Activated T-cell treated with anti-CD3 and anti-CD28 coated beads, Interleukin-2, amount 50 U/mL, for 24 hours (primary cell): ENCODE data around the gene FARSB.
"Not testable (repeated sequence)": the region's sequence is repeated elsewhere in the genome, so short reads cannot be mapped to it uniquely, and the experiment has no call there.

Experiments
- DNase-seq: peaks from one replicate; pipeline ENCODE4 v3.0.0-alpha.2; 2020
- H3K27ac Mint-ChIP-seq: 2 replicates; pipeline ENCODE4 v1.8.0; 2020; ENCODE audit warnings: mild to moderate bottlenecking, mixed read lengths
- H3K27me3 Mint-ChIP-seq: 2 replicates; pipeline ENCODE4 v1.8.0; 2020; ENCODE audit warnings: mixed read lengths
- H3K36me3 Mint-ChIP-seq: 2 replicates; pipeline ENCODE4 v1.8.0; 2020; ENCODE audit warnings: low read depth, mixed read lengths
- H3K4me1 Mint-ChIP-seq: 2 replicates; pipeline ENCODE4 v1.8.0; 2020; ENCODE audit warnings: low read depth, mixed read lengths
- H3K4me3 Mint-ChIP-seq: 2 replicates; pipeline ENCODE4 v1.8.0; 2020; ENCODE audit warnings: mild to moderate bottlenecking, moderate library complexity, mixed read lengths
- H3K9me3 Mint-ChIP-seq: 2 replicates; pipeline ENCODE4 v1.8.0; 2020; ENCODE audit warnings: mixed read lengths

Gene FARSB

GRCh38 chr2:222655787-222656525, at the start of gene FARSB:
TSS of gene FARSB (minus strand) at chr2:222656092. CDS start at chr2:222656073, 19 bp downstream.
- H3K36me3 Mint-ChIP-seq = peaks cover 50% of the 10 kb centered on the region
- peak within 1 kb of the TSS; percentile 99 for H3K4me3 Mint-ChIP-seq
- peak within 1 kb of the TSS; percentile 100 for H3K27ac Mint-ChIP-seq
- no peaks in the 10 kb centered on the region for H3K27me3 Mint-ChIP-seq
- peak; percentile 91 for DNase-seq
- no peaks in the 10 kb centered on the region for H3K9me3 Mint-ChIP-seq
- H3K4me1 Mint-ChIP-seq = peaks cover 45% of the 10 kb centered on the region

GRCh38 chr2:222703886-222704285, 48.0 kb upstream of the FARSB start:
- Mint-ChIP-seq H3K4me1 (peaks cover 16% of the 10 kb centered on the region), H3K27me3 (peaks cover 47% of the 10 kb centered on the region), H3K27ac (no peak overlapping the region), H3K9me3 (no peaks in the 10 kb centered on the region), H3K36me3 (no peaks in the 10 kb centered on the region), H3K4me3 (no peak overlapping the region)
- no peak for DNase-seq

DNA sequence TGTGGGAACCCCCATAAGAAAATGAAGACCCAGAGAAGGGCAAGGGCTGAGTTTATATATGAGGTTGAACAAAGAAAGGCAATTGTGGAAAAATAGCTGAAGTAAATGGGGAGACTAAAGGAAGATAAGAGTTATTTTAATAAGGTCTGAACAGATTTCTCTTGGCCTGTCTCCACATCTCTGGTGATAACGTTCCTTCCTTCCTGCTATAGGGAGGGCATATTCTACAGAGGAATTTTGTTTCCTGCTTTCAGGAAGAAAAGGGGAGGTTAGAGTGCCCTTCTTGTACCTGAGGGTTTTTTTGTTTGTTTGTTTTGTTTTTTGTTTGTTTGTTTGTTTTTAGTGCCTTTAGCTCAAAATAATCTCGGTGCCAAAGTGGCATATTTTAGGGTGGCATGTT, 47.2 kb upstream of the FARSB start:
- Mint-ChIP-seq H3K4me1 (peaks cover 16% of the 10 kb centered on the region), H3K4me3 (no peak overlapping the region), H3K36me3 (no peaks in the 10 kb centered on the region), H3K27ac (no peak overlapping the region), H3K9me3 (no peaks in the 10 kb centered on the region), H3K27me3 (peaks cover 46% of the 10 kb centered on the region)
- no peak for DNase-seq

GRCh38 chr2:222701721-222702131, 45.8 kb upstream of the FARSB start:
- Mint-ChIP-seq H3K27me3 (peaks cover 41% of the 10 kb centered on the region), H3K4me3 (peak overlapping the region; percentile 15)
- no peak for DNase-seq

GRCh38 chr2:222701233-222701632, 45.3 kb upstream of the FARSB start:
- Mint-ChIP-seq H3K36me3 (no peaks in the 10 kb centered on the region), H3K27ac (no peak overlapping the region), H3K4me1 (peaks cover 10% of the 10 kb centered on the region), H3K9me3 (no peaks in the 10 kb centered on the region), H3K27me3 (peaks cover 38% of the 10 kb centered on the region), H3K4me3 (no peak overlapping the region)
- no peak for DNase-seq

More at GRCh38 chr2:222701721-222702131, 45.8 kb upstream of the FARSB start:
- H3K9me3 Mint-ChIP-seq = no peaks in the 10 kb centered on the region
- peaks cover 10% of the 10 kb centered on the region for H3K4me1 Mint-ChIP-seq
- no peak overlapping the region for H3K27ac Mint-ChIP-seq
- H3K36me3 Mint-ChIP-seq = no peaks in the 10 kb centered on the region

DNA sequence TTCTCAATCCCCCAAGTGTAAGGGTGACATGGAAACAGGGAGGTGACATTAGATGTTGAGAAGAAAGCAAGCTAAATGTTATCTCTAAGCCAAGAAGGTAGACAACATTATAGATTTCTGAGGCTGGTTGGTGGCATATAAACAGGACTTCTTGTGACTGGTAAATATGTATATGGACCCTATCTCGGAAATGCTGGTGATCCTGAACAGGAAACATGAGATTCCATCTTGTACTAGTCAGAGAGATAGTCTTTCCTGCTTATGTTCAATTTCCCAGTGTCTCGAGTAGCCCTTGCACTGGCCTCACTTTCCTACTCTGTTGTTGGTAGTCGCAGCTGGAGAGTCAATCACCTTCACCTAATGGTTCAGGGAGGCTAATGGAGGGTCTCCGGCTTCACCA, 42.4 kb upstream of the FARSB start:
- no peaks in the 10 kb centered on the region for H3K9me3 Mint-ChIP-seq
- peaks cover 32% of the 10 kb centered on the region for H3K27me3 Mint-ChIP-seq
- no peaks in the 10 kb centered on the region for H3K36me3 Mint-ChIP-seq
- H3K4me1 Mint-ChIP-seq = peaks cover 15% of the 10 kb centered on the region
- no peak overlapping the region for H3K4me3 Mint-ChIP-seq
- H3K27ac Mint-ChIP-seq = no peak overlapping the region
- DNase-seq = no peak

DNA sequence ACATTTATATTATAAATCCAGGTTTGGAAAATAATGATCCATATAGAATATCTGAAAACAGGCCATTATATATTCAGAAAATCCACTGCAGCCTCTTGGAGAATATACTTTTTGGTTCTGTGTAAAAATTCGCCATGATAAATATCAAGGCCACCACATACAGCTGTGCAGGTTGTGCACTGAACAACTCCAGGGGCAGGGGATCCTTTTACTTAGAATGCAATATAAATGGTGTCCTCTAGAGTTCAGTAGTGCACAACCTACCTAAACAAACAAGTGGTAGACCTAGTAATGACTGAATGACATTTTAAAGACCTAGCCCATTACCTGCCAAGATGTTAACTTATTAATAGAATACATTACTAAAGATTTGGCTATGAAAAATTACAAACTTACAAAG, 37.9 kb upstream of the FARSB start:
- Mint-ChIP-seq H3K4me1 (peaks cover 14% of the 10 kb centered on the region), H3K27ac (no peak overlapping the region), H3K4me3 (no peak overlapping the region), H3K27me3 (peaks cover 9% of the 10 kb centered on the region), H3K9me3 (no peaks in the 10 kb centered on the region), H3K36me3 (no peaks in the 10 kb centered on the region)
- DNase-seq = no peak

GRCh38 chr2:222693413-222693812, 37.5 kb upstream of the FARSB start:
- DNase-seq, H3K9me3 Mint-ChIP-seq, H3K27ac Mint-ChIP-seq, H3K4me3 Mint-ChIP-seq, H3K27me3 Mint-ChIP-seq, H3K36me3 Mint-ChIP-seq: not testable (repeated sequence)
- peaks cover 14% of the 10 kb centered on the region for H3K4me1 Mint-ChIP-seq

GRCh38 chr2:222690564-222691200, 34.8 kb upstream of the FARSB start:
- peak; percentile 79 for DNase-seq

DNA sequence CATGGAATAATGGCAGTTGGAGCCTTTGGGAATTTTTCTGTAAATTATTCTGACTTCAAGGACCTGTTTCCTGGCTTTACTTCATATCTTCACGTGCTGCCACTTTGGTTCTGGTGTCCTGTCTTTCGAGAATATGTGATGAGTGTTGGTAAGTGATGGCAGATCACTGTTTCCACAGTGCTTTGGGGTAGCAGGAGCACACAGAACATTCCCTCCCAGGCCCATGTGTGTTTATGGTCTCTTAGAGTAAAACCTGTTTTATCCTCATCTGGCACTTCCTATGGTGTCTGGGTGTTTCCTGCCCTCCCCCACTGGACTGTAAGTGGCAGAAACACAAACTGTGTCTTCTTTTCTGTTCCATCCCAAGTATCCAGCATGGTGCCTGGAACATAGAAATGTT, 33.4 kb upstream of the FARSB start:
- no peaks in the 10 kb centered on the region for H3K36me3 Mint-ChIP-seq
- peaks cover 15% of the 10 kb centered on the region for H3K4me1 Mint-ChIP-seq
- peaks cover 2% of the 10 kb centered on the region for H3K27me3 Mint-ChIP-seq
- H3K27ac Mint-ChIP-seq = no peak overlapping the region
- H3K4me3 Mint-ChIP-seq = no peak overlapping the region
- DNase-seq = no peak
- no peaks in the 10 kb centered on the region for H3K9me3 Mint-ChIP-seq

More at GRCh38 chr2:222690564-222691200, 34.8 kb upstream of the FARSB start:
- peaks cover 2% of the 10 kb centered on the region for H3K27me3 Mint-ChIP-seq
- no peak overlapping the region for H3K27ac Mint-ChIP-seq
- no peak overlapping the region for H3K4me3 Mint-ChIP-seq
- no peaks in the 10 kb centered on the region for H3K9me3 Mint-ChIP-seq
- H3K36me3 Mint-ChIP-seq = no peaks in the 10 kb centered on the region
- peaks cover 20% of the 10 kb centered on the region for H3K4me1 Mint-ChIP-seq

DNA sequence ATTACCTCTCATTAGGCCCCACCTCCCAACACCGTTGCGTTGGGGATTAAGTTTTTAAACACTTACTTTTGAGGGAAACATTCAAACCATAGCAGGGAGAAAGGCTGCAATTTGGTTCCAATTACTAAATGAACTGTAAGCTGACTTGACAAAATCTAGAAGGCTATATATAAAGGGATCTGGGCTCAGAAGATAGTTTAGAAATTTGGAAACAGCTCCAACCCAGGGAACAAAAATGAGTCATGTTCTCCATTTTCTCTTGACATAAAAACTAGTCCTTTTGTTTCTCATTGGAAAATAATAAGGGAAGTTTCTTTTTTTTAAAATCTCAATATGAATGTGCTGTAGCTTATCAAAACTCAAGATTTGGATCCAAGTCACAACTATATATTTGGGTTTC, 33.0 kb upstream of the FARSB start:
- H3K4me1 Mint-ChIP-seq = peaks cover 15% of the 10 kb centered on the region
- no peak overlapping the region for H3K4me3 Mint-ChIP-seq
- H3K27me3 Mint-ChIP-seq = peaks cover 2% of the 10 kb centered on the region
- H3K27ac Mint-ChIP-seq = no peak overlapping the region
- no peaks in the 10 kb centered on the region for H3K36me3 Mint-ChIP-seq
- H3K9me3 Mint-ChIP-seq = no peaks in the 10 kb centered on the region
- DNase-seq = no peak

GRCh38 chr2:222686086-222686750, 30.3 kb upstream of the FARSB start:
- no peaks in the 10 kb centered on the region for H3K9me3 Mint-ChIP-seq
- no peaks in the 10 kb centered on the region for H3K36me3 Mint-ChIP-seq
- H3K4me3 Mint-ChIP-seq = no peak overlapping the region
- DNase-seq = no peak
- peaks cover 15% of the 10 kb centered on the region for H3K4me1 Mint-ChIP-seq
- H3K27me3 Mint-ChIP-seq = peaks cover 17% of the 10 kb centered on the region
- H3K27ac Mint-ChIP-seq = no peak overlapping the region

DNA sequence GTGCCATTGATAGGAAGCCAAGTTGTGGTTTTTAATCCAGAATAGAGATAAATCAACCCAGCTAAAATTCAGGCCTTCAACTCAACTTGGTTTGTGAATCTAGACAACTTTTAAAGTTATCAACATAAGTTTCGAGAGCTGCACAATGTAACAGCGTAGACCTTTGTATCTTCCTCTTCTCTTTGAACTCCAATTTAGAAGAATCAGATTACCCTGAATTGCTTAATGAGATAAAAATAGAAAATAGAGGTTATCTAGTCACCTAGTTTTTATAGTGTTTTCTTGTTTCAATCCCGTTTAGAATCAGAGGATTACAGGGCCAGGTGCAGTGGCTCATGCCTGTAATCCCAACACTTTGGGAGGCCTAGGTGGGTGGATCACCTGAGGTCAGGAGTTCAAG, 27.9 kb upstream of the FARSB start:
- Mint-ChIP-seq H3K27me3 (peaks cover 34% of the 10 kb centered on the region), H3K9me3 (no peaks in the 10 kb centered on the region), H3K27ac (no peak overlapping the region), H3K4me1 (peaks cover 6% of the 10 kb centered on the region), H3K36me3 (no peaks in the 10 kb centered on the region), H3K4me3 (no peak overlapping the region)
- DNase-seq = no peak

GRCh38 chr2:222677981-222678380, 22.1 kb upstream of the FARSB start:
- Mint-ChIP-seq H3K4me1 (no peaks in the 10 kb centered on the region), H3K27me3 (peaks cover 65% of the 10 kb centered on the region), H3K4me3 (no peak overlapping the region), H3K9me3 (no peaks in the 10 kb centered on the region), H3K27ac (no peak overlapping the region), H3K36me3 (no peaks in the 10 kb centered on the region)
- DNase-seq = no peak

GRCh38 chr2:222673883-222674282, 18.0 kb upstream of the FARSB start:
- H3K36me3 Mint-ChIP-seq = no peaks in the 10 kb centered on the region
- H3K27me3 Mint-ChIP-seq = peaks cover 67% of the 10 kb centered on the region
- peaks cover 10% of the 10 kb centered on the region for H3K4me1 Mint-ChIP-seq
- no peak overlapping the region for H3K27ac Mint-ChIP-seq
- DNase-seq = no peak
- no peaks in the 10 kb centered on the region for H3K9me3 Mint-ChIP-seq
- H3K4me3 Mint-ChIP-seq = no peak overlapping the region
